Natural killer cell treated with Interleukin-12 subunit alpha and Interleukin-12 subunit beta and Interleukin-15 and Interleukin-18, amount 100 ng/mL, for 72 hours (primary cell): Measurements from ENCODE around the gene SLC10A3. TPM values are rescaled to one million over a fixed set of nuclear protein-coding genes. Genes with fewer than 3 reads are reported as not detected.

Source experiments
- ATAC-seq, 2 donors: fragments of 150-1000 bp; cut with Tn5 transposase in 1 of 2; sonication (Bioruptor Pico), chemical (Tn5 transposase) in 1 of 2; 2 replicates each; pipeline ENCODE4 v1.10.0; 2021
- DNase-seq: peaks from one replicate; pipeline ENCODE4 v3.0.0; 2022; ENCODE audit warnings: low spot score
- H3K27ac Mint-ChIP-seq, 2 donors: 1 replicate in 1 of 2; 2 replicates in 1 of 2; pipeline ENCODE4 v1.8.0; 2022; ENCODE audit warnings: mixed read lengths in 2 of 2, mild to moderate bottlenecking in 1 of 2, moderate library complexity in 1 of 2
- H3K27me3 Mint-ChIP-seq, 2 donors: 1 replicate in 1 of 2; 2 replicates in 1 of 2; pipeline ENCODE4 v1.8.0; 2022; ENCODE audit warnings: mixed read lengths in 2 of 2
- H3K36me3 Mint-ChIP-seq: one replicate; pipeline ENCODE4 v1.8.0; 2022; ENCODE audit warnings: mixed read lengths
- H3K4me1 Mint-ChIP-seq, 2 donors: 1 replicate in 1 of 2; 2 replicates in 1 of 2; pipeline ENCODE4 v1.8.0; 2022; ENCODE audit warnings: low read depth in 2 of 2, mixed read lengths in 2 of 2, mild to moderate bottlenecking in 1 of 2
- H3K4me3 Mint-ChIP-seq: one replicate; pipeline ENCODE4 v1.8.0; 2022; ENCODE audit warnings: mixed read lengths
- H3K9me3 Mint-ChIP-seq: 2 replicates; pipeline ENCODE4 v1.8.0; 2022; ENCODE audit warnings: mixed read lengths
- total RNA-seq, 2 donors: library from RNA; stranded (reverse); gene quantifications; one replicate each; pipeline ENCODE4 v1.2.3, GENCODE V29; 2022

The SLC10A3 gene
- total RNA-seq, 2 donors from 2014 or later, result 22.1 to 30.7 TPM

DNA sequence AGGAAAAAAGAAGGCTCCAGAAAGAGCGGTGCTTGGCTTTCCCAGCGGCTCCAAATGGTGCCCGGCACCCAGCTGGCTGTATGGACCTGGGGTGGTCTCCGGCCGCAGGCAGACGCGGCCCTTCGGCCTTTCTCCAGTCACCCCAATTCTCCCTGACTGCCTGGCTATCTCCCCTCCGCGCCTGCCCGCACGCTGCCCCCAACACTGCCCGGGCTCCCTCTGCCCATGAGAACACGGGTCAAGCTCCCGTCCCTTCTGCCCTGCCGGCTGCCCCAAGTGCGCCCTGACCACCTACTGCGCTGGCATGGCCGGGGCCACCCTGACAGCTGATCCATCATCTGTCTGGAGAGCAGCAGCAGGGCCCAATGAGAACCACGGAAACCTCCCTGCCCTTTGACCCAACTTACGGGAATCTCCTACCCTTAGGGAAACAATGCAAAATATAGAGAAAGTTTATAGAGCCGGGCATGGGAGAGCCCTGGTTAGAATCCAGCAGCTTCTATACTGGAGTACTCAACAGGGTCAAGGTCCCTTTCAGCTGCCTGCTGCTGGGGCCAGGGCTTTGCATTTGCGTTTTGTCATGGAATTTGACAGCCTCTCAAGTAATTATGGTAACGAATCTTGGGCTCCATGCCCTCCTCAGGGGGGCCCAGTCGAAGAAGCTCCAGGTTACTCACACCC is 26.8 kb upstream of the SLC10A3 start:
- H3K9me3 Mint-ChIP-seq, result no peaks in the 10 kb centered on the region
- H3K27me3 Mint-ChIP-seq, result peaks cover 0 to 8% of the 10 kb centered on the region in 2 donors
- H3K4me3 Mint-ChIP-seq, result no peak overlapping the region
- no peaks in the 10 kb centered on the region for H3K36me3 Mint-ChIP-seq
- ATAC-seq (no peak), DNase-seq (no peak)
- H3K4me1 Mint-ChIP-seq, result peaks cover 17 to 21% of the 10 kb centered on the region in 2 donors
- peak overlapping the region in 1 of 2 donors; percentile 87 for H3K27ac Mint-ChIP-seq

GRCh38 chrX:154516656-154517100 is 26.2 kb upstream of the SLC10A3 start:
- H3K4me3 Mint-ChIP-seq, result peak overlapping the region; percentile 86
- H3K36me3 Mint-ChIP-seq, result no peaks in the 10 kb centered on the region
- H3K27ac Mint-ChIP-seq, result peak overlapping the region; percentile 77 to 87
- H3K27me3 Mint-ChIP-seq, result peaks cover 0 to 4% of the 10 kb centered on the region in 2 donors
- ATAC-seq (peak in 1 of 2 donors; percentile 1), DNase-seq (no peak)
- H3K9me3 Mint-ChIP-seq, result no peaks in the 10 kb centered on the region
- peaks cover 17 to 21% of the 10 kb centered on the region in 2 donors for H3K4me1 Mint-ChIP-seq

GRCh38 chrX:154515966-154516655 is 25.7 kb upstream of the SLC10A3 start, which contains the start of gene FAM3A:
Gene FAM3A (minus strand): TSS chrX:154516232. CDS start chrX:154515772, 460 bp downstream.
- H3K27ac Mint-ChIP-seq, result peak within 1 kb of the TSS; percentile 77 to 87
- H3K36me3 Mint-ChIP-seq, result no peaks in the 10 kb centered on the region
- DNase-seq, result peak; percentile 92
- peaks cover 0 to 4% of the 10 kb centered on the region in 2 donors for H3K27me3 Mint-ChIP-seq
- ATAC-seq, result peak; percentile 98 to 99
- H3K9me3 Mint-ChIP-seq, result no peaks in the 10 kb centered on the region
- peak within 1 kb of the TSS; percentile 86 for H3K4me3 Mint-ChIP-seq
- H3K4me1 Mint-ChIP-seq, result peaks cover 17 to 21% of the 10 kb centered on the region in 2 donors

- Mint-ChIP-seq H3K27me3 (peaks cover 0 to 4% of the 10 kb centered on the region in 2 donors), H3K36me3 (no peaks in the 10 kb centered on the region), H3K4me3 (peak overlapping the region; percentile 86), H3K27ac (peak overlapping the region; percentile 66 to 69), H3K4me1 (peaks cover 20 to 21% of the 10 kb centered on the region in 2 donors), H3K9me3 (no peaks in the 10 kb centered on the region)
- ATAC-seq (no peak), DNase-seq (no peak)
Measured at GRCh38 chrX:154515090-154515965, 24.9 kb upstream of the SLC10A3 start.

DNA sequence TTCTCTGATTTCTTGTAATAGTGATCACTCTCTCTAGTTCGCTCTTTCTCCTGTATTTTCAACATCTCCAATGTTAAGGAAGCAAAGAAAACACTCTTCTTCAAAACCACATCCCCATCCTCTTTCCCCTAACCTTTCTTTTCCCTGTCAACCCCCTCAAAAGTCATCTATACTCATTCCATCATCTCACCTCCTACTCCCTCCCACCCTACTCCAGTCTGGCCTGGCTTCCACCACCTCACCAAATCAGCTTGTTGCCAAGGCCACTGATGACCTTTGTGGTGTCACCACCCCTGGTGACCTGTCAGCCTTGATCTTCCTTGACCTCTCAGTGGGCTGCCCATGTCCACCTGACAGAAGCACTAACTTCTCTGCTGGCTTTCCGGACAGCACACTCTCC is 23.3 kb upstream of the SLC10A3 start:
- Mint-ChIP-seq H3K27ac (peak overlapping the region; percentile 10 to 59), H3K9me3 (no peaks in the 10 kb centered on the region), H3K4me3 (peak overlapping the region; percentile 50), H3K4me1 (peaks cover 20 to 21% of the 10 kb centered on the region in 2 donors), H3K27me3 (peaks cover 0 to 7% of the 10 kb centered on the region in 2 donors), H3K36me3 (peaks cover 10% of the 10 kb centered on the region)
- no peak for DNase-seq
- ATAC-seq, result no peak

DNA sequence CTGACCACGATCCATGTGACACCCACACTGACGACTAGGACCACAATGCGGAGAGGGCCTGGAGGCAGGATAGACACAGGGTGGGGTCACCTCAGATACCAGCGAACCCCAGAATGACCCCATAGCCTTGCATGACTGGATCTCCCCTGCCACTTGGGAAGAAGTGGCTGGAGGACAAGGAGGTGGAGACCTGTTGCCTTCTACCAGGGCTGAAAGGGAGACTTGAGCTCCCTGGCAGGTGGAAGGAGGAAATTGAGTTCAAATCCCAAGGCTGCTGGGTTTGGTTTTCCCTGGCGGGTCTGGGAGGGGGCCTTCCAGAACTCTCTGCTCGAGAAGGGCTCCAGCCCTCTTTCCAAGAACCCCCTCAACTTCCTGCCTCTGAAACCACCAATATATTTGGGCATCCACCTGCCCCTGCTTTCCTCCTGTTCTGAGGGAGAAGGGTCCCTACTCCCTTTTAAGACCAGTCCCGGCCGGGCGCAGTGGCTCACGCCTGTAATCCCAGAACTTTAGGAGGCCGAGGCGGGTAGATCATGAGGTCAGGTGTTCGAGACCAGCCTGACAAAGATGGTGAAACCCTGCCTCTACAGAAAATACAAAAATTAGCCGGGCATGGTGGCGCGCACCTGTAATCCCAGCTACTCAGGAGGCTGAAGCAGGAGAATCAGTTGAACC is 22.6 kb upstream of the SLC10A3 start:
- DNase-seq (no peak), ATAC-seq (no peak)
- H3K4me3 Mint-ChIP-seq, result no peak overlapping the region
- H3K9me3 Mint-ChIP-seq, result no peaks in the 10 kb centered on the region
- H3K36me3 Mint-ChIP-seq, result peaks cover 10% of the 10 kb centered on the region
- peaks cover 21 to 24% of the 10 kb centered on the region in 2 donors for H3K4me1 Mint-ChIP-seq
- H3K27me3 Mint-ChIP-seq, result peaks cover 0 to 11% of the 10 kb centered on the region in 2 donors
- H3K27ac Mint-ChIP-seq, result peak overlapping the region in 1 of 2 donors; percentile 10

DNA sequence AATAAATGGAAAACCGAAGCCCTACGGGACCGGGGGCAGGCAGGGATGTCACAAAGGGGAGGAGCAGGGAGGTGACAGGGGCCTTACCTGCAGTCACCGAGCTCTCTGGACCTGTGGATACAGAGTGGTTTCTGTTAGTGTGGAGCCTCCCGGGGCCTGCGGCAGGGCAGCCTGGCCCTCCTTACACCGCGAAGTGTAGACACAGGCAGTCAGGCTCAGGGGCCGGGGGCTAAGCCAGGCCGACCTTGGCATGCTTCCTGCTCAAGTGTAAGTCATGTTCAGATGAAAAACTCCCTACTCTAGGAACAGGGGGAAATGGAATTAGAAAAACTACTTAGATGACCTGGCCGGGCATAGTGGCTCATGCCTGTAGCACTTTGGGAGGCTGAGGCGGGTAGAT is 21.3 kb upstream of the SLC10A3 start:
- DNase-seq, result no peak
- H3K27ac Mint-ChIP-seq, result peak overlapping the region; percentile 10 to 64

DNA sequence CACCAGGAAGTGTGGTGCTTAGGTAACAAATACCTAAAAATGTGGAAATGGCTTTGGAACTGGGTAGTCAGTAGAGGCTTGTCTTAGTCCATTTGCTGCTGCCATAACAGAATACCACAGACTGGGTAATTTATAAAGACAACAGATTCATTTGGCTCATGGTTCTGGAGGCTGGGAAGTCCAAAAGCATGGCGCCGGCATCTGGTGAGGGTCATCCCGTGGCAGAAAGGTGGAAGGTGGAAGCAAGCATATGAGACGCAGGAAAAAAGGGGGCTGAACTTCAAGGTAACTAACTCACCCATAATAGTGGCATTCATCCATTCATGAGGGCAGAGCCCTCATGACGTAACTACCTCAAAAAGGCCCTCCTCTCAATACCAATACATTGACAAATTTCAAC is 19.0 kb upstream of the SLC10A3 start:
- DNase-seq (no peak), ATAC-seq (no peak)
- Mint-ChIP-seq H3K36me3 (peaks cover 10% of the 10 kb centered on the region), H3K27me3 (peaks cover 0 to 11% of the 10 kb centered on the region in 2 donors), H3K9me3 (no peaks in the 10 kb centered on the region), H3K4me3 (no peak overlapping the region), H3K27ac (no peak overlapping the region), H3K4me1 (peaks cover 9 to 12% of the 10 kb centered on the region in 2 donors)

More for the DNA sequence above, 21.3 kb upstream of the SLC10A3 start:
- H3K27me3 Mint-ChIP-seq, result peaks cover 0 to 11% of the 10 kb centered on the region in 2 donors
- peaks cover 21 to 23% of the 10 kb centered on the region in 2 donors for H3K4me1 Mint-ChIP-seq
- no peak for ATAC-seq
- H3K36me3 Mint-ChIP-seq, result peaks cover 10% of the 10 kb centered on the region
- no peak overlapping the region for H3K4me3 Mint-ChIP-seq
- no peaks in the 10 kb centered on the region for H3K9me3 Mint-ChIP-seq

DNA sequence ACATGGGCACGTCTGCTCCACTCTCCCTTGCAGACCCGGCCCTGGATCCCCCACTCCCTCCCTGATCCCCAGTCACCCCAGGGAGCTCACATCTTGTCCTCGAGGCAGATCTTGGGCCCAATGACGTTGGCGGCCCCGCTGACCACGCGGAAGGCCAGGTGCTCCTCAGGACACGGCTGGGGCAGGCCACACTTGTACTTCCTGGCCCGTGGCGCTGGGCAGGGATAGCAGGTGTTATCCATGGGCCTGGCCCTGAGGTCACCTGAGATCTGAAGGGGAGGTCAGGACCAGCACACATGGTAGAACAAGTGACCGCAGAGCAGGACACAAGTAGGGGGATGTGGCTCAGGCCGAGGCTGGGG is 17.9 kb upstream of the SLC10A3 start:
- no peak overlapping the region for H3K4me3 Mint-ChIP-seq
- ATAC-seq (no peak), DNase-seq (no peak)
- peaks cover 10% of the 10 kb centered on the region for H3K36me3 Mint-ChIP-seq
- H3K27me3 Mint-ChIP-seq, result peaks cover 0 to 6% of the 10 kb centered on the region in 2 donors
- peaks cover 0 to 6% of the 10 kb centered on the region in 2 donors for H3K4me1 Mint-ChIP-seq
- H3K27ac Mint-ChIP-seq, result no peak overlapping the region
- no peaks in the 10 kb centered on the region for H3K9me3 Mint-ChIP-seq

GRCh38 chrX:154507673-154508383 is 17.4 kb upstream of the SLC10A3 start:
- Mint-ChIP-seq H3K36me3 (peaks cover 10% of the 10 kb centered on the region), H3K27ac (no peak overlapping the region), H3K27me3 (peaks cover 0 to 6% of the 10 kb centered on the region in 2 donors), H3K9me3 (no peaks in the 10 kb centered on the region), H3K4me1 (peaks cover 0 to 6% of the 10 kb centered on the region in 2 donors), H3K4me3 (no peak overlapping the region)
- ATAC-seq (no peak), DNase-seq (no peak)

- Mint-ChIP-seq H3K27me3 (peaks cover 0 to 6% of the 10 kb centered on the region in 2 donors), H3K9me3 (no peaks in the 10 kb centered on the region), H3K27ac (no peak overlapping the region), H3K4me1 (peaks cover 0 to 6% of the 10 kb centered on the region in 2 donors), H3K4me3 (no peak overlapping the region), H3K36me3 (peaks cover 10% of the 10 kb centered on the region)
- ATAC-seq (no peak), DNase-seq (no peak)
Measured at GRCh38 chrX:154506483-154507332, 16.3 kb upstream of the SLC10A3 start.

GRCh38 chrX:154505734-154506133 is 15.3 kb upstream of the SLC10A3 start:
- Mint-ChIP-seq H3K4me1 (peaks cover 0 to 4% of the 10 kb centered on the region in 2 donors), H3K36me3 (peaks cover 10% of the 10 kb centered on the region), H3K9me3 (no peaks in the 10 kb centered on the region), H3K4me3 (no peak overlapping the region), H3K27ac (no peak overlapping the region), H3K27me3 (peaks cover 0 to 6% of the 10 kb centered on the region in 2 donors)
- DNase-seq (no peak), ATAC-seq (no peak)
